GM21528 (cell line): Measurements from ENCODE around the gene SPAG4.

Experiments used
- ATAC-seq: cut with Tn5 transposase; IDR thresholded peaks from one replicate; pipeline ENCODE4 v1.9.1; 2021; ENCODE audit warnings: mild to moderate bottlenecking, moderate library complexity; ENCODE audit not compliant: unreplicated experiment, low FRiP score

SPAG4 gene

DNA sequence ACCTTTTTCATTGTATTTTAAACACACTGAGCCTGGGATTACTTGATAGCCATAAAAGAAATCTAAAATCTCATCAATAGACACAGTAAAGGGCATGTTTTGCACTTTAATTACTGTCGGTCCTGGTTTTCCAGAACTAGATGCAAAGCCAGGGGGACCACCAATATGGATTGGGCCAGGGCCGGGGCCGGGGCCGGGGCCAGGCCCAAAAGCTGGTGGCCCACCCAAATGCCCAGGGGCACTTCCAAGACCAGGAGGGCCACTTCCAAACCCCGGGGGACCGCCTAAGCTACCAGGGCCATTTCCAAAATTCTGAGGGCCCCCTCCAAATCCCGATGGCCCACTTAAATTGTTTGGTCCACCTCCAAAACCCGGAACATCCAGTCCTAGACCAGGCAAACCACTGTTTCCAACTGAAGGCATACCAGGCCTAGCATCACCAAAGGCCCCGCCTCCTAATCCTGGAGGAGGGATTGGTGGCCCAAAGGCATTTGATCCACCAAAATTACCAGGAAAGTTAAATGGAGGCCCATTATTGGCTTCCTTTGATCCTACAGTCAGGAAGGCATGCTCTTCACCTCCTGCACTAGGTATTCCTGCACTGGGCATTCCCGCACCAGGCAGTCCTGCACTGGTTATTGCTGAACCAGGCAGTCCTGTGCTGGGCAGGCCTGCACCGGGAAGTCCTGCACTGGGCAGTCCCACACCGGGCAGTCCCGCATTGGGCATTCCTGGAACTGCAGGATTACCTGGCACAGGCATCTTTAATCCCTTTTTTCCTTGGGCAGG is 37.2 kb downstream of the SPAG4 start:
- no peak for ATAC-seq

DNA sequence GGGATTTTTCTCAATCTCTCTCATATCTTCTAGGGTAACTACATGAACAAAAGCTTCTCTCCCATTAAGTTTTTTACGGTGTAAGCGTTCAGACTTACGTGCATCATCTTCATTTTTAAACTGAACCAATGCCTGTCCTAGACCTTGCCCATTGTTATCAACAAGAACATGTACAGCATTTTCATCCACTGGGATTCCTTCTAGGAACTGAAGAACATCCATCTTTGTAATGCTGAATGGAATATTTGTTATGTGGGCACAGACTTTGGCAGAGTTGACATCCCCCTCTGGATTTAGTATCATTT is 37.8 kb downstream of the SPAG4 start:
- ATAC-seq, result no peak

DNA sequence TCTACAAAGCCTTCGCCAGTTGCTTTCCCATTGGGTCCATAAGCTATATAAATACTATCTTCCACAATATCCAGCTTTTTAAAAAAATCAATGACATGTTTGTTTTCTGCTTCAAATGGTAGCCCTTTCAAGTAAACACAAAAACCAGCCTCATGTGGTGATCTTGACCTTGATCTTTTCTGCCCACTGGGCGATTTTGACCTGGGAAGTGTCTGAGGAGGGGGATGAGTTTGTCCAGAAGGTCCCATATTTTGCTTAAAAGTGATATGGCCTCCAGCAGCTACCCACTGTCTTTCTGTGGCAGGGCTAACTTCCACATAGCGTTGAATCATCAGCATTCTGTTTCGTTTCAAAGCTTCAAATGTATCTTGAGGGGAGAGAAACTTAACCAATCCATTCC is 38.3 kb downstream of the SPAG4 start:
- no peak for ATAC-seq

DNA sequence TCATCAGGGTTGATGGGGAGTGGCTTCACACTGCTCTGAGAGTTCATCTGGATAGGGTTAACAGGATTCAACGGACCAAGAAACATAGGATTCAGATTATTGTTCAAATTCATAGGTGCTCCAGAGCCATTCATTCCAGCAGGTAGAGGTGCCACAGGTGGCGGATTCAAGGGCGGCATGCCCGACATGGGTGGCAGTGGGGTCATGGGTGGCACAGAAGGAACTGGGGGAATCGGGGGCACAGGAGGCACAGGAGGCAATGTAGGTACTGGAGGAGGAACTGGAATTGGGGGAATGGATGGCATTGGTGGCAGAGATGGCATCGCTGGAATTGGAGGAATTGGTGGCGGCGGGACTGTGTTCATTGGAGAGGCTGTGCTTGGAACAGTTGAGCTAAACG is 38.8 kb downstream of the SPAG4 start:
- ATAC-seq, result no peak

DNA sequence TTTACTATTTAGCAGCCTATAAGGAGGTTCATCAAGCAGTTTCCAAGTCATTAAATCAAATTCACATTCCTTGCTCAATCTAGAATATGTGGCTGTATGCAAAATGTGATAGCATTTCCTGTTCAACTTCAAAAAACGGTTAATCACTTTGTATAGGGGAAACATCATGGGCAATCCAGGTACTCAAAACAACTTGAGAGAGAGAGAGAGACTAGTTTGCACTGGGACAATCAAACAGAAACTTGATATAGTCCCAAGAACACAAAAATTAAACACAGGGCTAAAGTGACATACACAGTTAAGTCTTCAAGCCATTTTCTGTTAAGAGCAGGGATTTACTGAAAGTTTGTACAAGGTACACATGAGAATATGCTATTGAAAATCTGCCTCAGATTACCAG is 41.6 kb downstream of the SPAG4 start:
- ATAC-seq, result no peak

DNA sequence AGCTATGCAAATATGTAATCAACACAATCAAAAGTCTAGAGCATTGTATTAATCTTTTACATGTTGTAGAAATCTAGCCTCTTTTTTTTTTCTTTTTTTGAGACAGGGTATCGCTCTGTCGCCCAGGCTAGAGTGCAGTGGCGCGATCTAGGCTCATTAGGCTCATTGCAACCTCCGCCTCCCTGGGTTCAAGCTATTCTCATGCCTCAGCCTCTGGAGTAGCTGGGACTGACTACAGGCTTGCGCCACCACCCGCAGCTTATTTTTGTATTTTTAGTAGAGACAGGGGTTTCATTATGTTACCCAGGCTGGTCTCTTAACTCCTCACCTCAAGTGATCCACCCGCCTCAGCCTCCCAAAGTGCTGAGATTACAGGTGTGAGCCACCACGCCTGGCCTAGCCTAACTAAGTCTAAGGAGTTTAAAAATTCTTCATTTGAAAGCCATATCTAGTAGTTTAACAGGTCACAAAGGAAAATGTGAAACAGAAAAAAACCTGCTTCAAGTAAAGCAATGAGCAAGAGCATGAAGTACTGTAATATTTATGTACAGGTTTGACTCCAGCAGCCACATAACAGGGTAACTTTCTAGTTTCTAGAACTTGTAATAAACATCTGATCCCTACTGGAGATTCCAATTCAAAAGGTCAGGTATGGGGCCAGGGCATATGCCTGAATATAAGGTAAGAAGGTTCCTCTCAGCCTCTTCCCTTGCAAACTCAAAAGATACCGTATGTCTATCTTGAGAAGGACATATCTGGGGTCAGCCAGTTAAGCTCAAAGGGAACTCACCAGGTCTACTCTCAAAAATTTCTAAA is 44.7 kb downstream of the SPAG4 start:
- ATAC-seq, result no peak

DNA sequence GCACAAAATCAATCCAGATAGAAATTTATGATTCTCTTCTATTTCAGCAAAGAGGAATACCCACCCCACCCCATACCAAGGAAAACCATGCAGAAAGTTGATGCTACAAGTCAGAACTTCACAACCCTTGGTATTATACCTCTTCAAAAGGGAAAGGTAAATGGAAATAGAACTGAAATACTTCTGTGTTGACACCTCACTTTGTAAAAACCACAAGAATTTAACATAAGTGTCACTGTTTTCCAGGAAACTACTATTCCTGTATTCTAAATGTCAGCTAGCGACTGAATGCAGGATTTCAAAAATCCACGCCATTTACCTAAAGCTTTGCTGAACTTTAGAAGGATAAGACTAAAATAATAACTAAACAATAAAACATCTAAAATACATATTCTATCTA is 45.4 kb downstream of the SPAG4 start:
- ATAC-seq, result no peak

DNA sequence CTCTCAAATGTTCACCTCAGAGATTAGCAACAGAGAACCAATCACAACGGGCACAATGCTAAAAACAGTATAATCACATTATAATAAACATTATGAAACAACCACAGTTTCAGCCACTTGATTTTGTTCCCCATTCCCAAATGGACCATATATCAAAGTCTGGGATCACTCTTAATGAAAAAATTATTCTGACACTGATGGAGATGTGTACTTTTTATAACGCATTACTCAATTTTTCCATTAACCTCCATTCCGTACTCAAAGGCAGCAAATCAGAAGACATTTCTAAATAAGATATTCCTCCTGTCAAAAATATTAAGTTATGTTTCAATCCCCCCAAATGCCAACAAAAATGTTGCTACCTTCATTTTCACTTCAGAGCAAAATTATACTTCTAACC is 46.3 kb downstream of the SPAG4 start:
- no peak for ATAC-seq

DNA sequence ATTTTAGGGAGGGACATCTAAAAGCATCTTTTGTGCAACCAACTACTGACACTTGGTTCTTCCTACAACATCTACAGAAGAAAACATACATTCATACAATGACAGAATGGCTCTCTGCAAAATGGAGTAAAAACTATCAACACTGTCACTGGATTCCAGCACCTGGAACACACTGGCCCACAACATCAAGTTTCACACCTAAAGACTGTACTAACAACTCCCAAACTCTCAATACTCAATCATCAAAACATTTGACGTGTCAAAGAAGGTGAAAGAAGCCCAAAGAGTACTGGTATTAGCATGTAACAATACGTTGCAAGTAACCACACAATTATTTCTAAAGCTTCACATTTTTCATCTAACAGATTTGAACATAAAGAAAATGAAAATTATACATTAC is 46.9 kb downstream of the SPAG4 start:
- no peak for ATAC-seq

DNA sequence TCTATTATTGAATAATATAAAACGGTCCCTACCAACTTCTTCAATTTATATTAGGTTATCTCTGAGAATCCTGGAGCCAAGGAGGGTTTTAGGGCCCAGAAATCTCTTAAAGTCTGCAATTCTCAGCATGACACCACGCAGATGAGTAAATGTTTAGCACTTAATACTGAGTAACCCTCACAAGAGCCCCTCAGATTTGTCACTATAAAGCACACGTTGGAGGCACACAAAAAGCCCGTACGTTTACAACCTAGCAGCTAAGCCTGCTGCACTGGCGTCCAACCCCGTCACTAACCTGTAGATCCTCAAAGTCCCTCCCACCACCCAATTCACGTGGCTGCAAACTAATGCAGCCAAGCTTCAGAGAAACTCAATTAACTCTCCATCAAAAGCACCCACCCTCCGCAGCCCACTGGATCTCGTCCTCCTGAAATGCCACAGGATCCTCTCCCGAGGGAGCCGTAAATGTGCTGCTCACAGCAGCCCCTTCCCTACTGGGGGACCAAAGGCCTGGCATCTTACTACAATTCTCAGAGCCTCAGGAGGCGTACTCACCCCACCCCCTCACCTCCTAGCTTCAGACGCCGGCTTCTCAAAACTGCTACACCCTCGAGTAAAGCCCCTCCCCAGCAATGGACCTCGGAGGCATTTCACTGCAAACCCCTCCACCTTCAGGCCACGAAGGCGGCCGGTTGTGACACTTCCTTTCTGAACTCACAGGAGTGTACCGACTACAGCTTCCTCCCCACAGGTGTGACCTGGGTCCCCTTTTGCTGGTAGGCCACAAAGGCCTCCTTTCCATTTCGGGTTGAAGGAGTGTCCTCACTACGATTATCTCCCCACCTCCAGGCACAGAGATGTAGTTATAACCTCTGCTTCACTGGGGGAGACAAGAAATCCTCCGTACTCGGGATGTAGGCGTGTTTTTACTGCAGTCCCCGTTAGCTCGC is 48.2 kb downstream of the SPAG4 start:
- ATAC-seq, result peak; percentile 36

DNA sequence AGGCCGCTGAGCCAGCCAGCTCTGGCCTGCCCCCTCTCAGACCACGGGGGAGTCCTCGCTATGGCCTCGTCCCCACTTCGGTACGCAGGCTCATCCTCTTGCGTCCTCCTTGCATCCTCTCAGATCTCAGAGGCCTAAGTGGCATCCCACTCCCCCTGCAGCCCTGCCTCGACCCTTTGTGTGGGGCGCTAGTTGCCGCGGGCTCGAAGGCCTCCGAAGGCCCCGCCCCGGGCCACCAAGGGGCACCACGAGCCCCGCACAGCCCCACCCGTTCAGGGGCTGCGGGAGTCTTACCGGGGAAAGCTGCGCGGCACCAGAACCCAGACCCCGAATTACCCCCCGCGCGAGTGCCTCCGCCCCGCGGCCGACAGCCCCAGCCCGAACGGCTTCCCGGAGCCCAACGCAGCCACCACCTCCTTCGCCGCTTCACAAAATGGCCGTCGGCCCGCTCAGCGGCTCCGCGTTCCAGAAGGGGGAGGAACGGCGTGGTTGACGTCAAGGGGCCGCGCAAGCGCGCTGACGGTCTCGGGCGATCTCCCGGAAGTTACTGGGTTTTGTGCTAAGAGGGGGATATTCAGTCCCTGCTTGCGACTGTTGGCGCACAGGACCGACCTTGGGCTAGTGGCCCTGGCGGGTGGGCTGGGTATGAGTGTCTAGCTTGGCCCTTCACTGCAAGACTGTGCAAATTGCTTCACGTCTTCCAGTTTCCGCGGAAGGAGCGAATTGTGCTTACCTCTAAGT is 49.0 kb downstream of the SPAG4 start, which contains the start of the genes CPNE1 and RBM12:
TSS of gene CPNE1 (minus strand) at position 435 of the 741 bp plus-strand sequence. CDS start 31,977 bp downstream, outside the sequence.
TSS of gene RBM12 (minus strand) at position 435 of the 741 bp plus-strand sequence. CDS start 9,578 bp downstream, outside the sequence.
- peak; percentile 64 for ATAC-seq

DNA sequence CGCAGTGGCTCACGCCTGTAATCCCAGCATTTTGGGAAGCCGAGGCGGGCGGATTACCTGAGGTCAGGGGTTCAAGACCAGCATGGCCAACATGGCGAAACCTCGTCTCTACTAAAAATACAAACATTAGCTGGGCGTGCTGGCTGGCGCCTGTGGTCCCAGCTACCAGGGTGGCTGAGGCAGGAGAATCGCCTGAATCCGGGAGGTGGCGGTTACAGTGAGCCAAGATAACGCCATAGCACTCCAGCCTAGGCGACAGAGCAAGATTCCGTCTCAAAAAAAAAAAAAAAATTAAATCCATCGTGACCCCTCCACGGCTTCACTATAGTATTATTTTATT is 50.3 kb downstream of the SPAG4 start:
- ATAC-seq, result no peak

DNA sequence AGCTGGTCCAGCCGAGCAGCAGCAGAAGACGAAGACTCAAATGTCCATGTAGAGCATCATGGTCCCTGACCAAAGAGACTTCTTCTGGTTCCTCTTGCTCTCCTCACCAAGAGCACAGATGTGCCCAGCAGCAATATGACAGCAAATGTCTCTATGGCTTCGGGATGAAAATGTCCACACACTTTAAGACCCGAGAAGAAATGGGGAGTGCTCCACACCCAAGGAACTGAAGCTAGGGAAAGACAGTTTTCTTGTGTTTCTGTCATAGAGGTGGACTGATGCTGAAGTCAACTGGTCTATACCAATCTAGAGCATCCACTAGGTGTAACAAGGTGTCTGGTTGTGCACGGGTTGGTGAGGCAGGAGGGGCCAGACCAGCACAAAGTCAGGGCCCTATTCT is 53.6 kb downstream of the SPAG4 start:
- no peak for ATAC-seq

DNA sequence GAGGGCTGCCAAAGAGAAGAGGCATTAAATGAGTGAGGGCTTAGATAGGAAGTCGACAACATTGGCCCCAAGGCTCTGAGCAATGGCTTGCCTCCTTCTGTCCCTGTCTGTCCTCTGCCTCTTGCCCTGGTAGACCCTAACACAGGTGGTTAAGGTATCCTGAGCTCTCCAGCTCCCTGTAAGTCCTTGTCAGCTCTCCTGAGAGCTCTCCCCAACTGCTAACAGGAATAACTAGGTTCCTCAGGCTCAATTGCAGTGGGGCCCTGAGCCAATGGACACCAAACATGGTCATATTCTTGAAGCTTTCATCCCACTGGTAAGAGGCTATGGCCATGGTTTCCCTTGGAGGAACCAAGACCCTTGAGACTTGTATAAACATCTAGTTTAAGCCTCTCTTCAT is 54.1 kb downstream of the SPAG4 start:
- no peak for ATAC-seq
